HL-60 (cell line): ENCODE data around the gene ST8SIA4.
"Not testable (repeated sequence)": the region's sequence is repeated elsewhere in the genome, so short reads cannot be mapped to it uniquely, and the experiment has no call there.

Experiments used
- DNase-seq, 2 experiments: peaks; one replicate each; pipeline ENCODE4 v3.0.0-alpha.2; 2010 to 2020; ENCODE audit warnings: low read depth in 1 of 2, low spot score in 1 of 2
- H3K27ac ChIP-seq: fragments of 250-450 bp; sonication (Bioruptor Pico); replicated peaks from 2 replicates; pipeline ENCODE4 v1.5.1; 2020; ENCODE audit warnings: mild to moderate bottlenecking, moderate library complexity
- H3K27me3 ChIP-seq: fragments of 250-450 bp; sonication (Bioruptor Pico); 2 replicates; pipeline ENCODE4 v1.5.1; 2021; ENCODE audit warnings: mild to moderate bottlenecking, moderate library complexity; ENCODE audit not compliant: insufficient read depth, poor library complexity, severe bottlenecking
- H3K4me3 ChIP-seq: replicated peaks from 2 replicates; pipeline ENCODE4 v1.5.1; 2011; ENCODE audit warnings: mild to moderate bottlenecking, control low read depth, low read length; ENCODE audit not compliant: insufficient read depth
- CTCF ChIP-seq: IDR thresholded peaks from one replicate; pipeline ENCODE4 v1.5.1; 2011; ENCODE audit warnings: low read length, control low read depth, inconsistent platforms; ENCODE audit not compliant: insufficient read depth
- GABPA ChIP-seq: IDR thresholded peaks from 2 replicates; pipeline ENCODE4 v1.6.1; 2012; ENCODE audit warnings: low read depth
- POLR2AphosphoS5 ChIP-seq: IDR thresholded peaks from 2 replicates; pipeline ENCODE4 v1.6.1; 2012; ENCODE audit warnings: low read depth
- REST ChIP-seq: IDR thresholded peaks from 2 replicates; pipeline ENCODE4 v1.6.1; 2012; ENCODE audit warnings: low read depth; ENCODE audit not compliant: insufficient replicate concordance
- SPI1 ChIP-seq: IDR thresholded peaks from 2 replicates; pipeline ENCODE4 v1.6.1; 2012; ENCODE audit warnings: low read depth, mild to moderate bottlenecking, borderline replicate concordance

The ST8SIA4 gene

GRCh38 chr5:100789694-100790093 lies 113.4 kb downstream of the ST8SIA4 start:
- DNase-seq: peak in 1 of 2 experiments; percentile 13
- Histone ChIP-seq H3K27ac (peak overlapping the region; percentile 51), H3K27me3 (no peaks in the 10 kb centered on the region), H3K4me3 (no peak overlapping the region)
- TF ChIP-seq CTCF: no peak
- no peak for TF ChIP-seq POLR2AphosphoS5
- TF ChIP-seq REST: no peak
- no peak for TF ChIP-seq GABPA
- TF ChIP-seq SPI1: no peak

GRCh38 chr5:100788417-100788816 lies 114.7 kb downstream of the ST8SIA4 start:
- DNase-seq: no peak
- Histone ChIP-seq H3K4me3 (no peak overlapping the region), H3K27ac (no peak overlapping the region), H3K27me3 (no peaks in the 10 kb centered on the region)
- TF ChIP-seq SPI1 (no peak), POLR2AphosphoS5 (no peak), GABPA (no peak), CTCF (no peak), REST (no peak)

GRCh38 chr5:100787648-100788047 lies 115.4 kb downstream of the ST8SIA4 start:
- Histone ChIP-seq H3K27ac (no peak overlapping the region), H3K4me3 (no peak overlapping the region), H3K27me3 (no peaks in the 10 kb centered on the region)
- TF ChIP-seq POLR2AphosphoS5 (no peak), CTCF (no peak), REST (no peak), GABPA (no peak), SPI1 (no peak)
- no peak for DNase-seq

- H3K4me3 ChIP-seq, H3K27ac ChIP-seq, H3K27me3 ChIP-seq, DNase-seq: not testable (repeated sequence)
These were observed 117.5 kb downstream of the ST8SIA4 start for GRCh38 chr5:100785536-100785935.
